Brain microvascular endothelial cell (primary cell): Measurements from ENCODE around the gene LRRC38.

Source experiments
- DNase-seq: peaks from one replicate; pipeline ENCODE4 v3.0.0-alpha.2; 2020
- H3K27ac ChIP-seq: fragments of 250-450 bp; sonication (Bioruptor Pico); 2 replicates; pipeline ENCODE4 v1.5.1; 2020; ENCODE audit warnings: mild to moderate bottlenecking, moderate library complexity
- H3K27me3 ChIP-seq: fragments of 250-450 bp; sonication (Bioruptor Pico); replicated peaks from 2 replicates; pipeline ENCODE4 v1.5.1; 2020; ENCODE audit warnings: mild to moderate bottlenecking
- H3K36me3 ChIP-seq: fragments of 250-450 bp; sonication (Bioruptor Pico); replicated peaks from 2 replicates; pipeline ENCODE4 v1.5.1; 2020; ENCODE audit warnings: mild to moderate bottlenecking
- H3K4me3 ChIP-seq: 2 replicates; pipeline ENCODE4 v1.5.1; 2011; ENCODE audit warnings: low read depth, mild to moderate bottlenecking, control low read depth, low read length, moderate library complexity
- CTCF ChIP-seq: IDR thresholded peaks from 2 replicates; pipeline ENCODE4 v1.5.1; 2011; ENCODE audit warnings: low read depth, mild to moderate bottlenecking, moderate library complexity, low read length, control low read depth, inconsistent platforms; ENCODE audit errors: missing control alignments
- in situ Hi-C: cut with HindIII; loops from 2 replicates; pipeline ENCODE4 v1.10.0; 2017; ENCODE audit warnings: low sequenced_read_pairs, low pct_ligation_motif_present

Gene LRRC38

GRCh38 chr1:13513063-13513894 lies 524 bp downstream of the LRRC38 start:
- no peak for TF ChIP-seq CTCF
- no peak overlapping the region for H3K27ac ChIP-seq
- DNase-seq, result no peak
- no peaks in the 10 kb centered on the region for H3K36me3 ChIP-seq
- H3K27me3 ChIP-seq, result peaks cover 5% of the 10 kb centered on the region
- in situ Hi-C loops, result no loop called here
- H3K4me3 ChIP-seq, result no peak overlapping the region

- DNase-seq, result no peak
- Histone ChIP-seq H3K4me3 (no peak overlapping the region), H3K27me3 (peaks cover 5% of the 10 kb centered on the region), H3K27ac (no peak overlapping the region), H3K36me3 (no peaks in the 10 kb centered on the region)
- no peak for TF ChIP-seq CTCF
- in situ Hi-C loops, result no loop called here
These were observed 1.3 kb downstream of the LRRC38 start for GRCh38 chr1:13512472-13512871.

- no peak overlapping the region for H3K4me3 ChIP-seq
- TF ChIP-seq CTCF, result no peak
- peaks cover 5% of the 10 kb centered on the region for H3K27me3 ChIP-seq
- DNase-seq, result no peak
- H3K36me3 ChIP-seq, result no peaks in the 10 kb centered on the region
- no peak overlapping the region for H3K27ac ChIP-seq
- in situ Hi-C loops, result no loop called here
These were observed 3.3 kb downstream of the LRRC38 start for GRCh38 chr1:13510499-13510898.

GRCh38 chr1:13507075-13507474 lies 6.7 kb downstream of the LRRC38 start:
- H3K4me3 ChIP-seq, result no peak overlapping the region
- in situ Hi-C loops, result no loop called here
- no peaks in the 10 kb centered on the region for H3K36me3 ChIP-seq
- DNase-seq, result no peak
- TF ChIP-seq CTCF, result no peak
- no peaks in the 10 kb centered on the region for H3K27me3 ChIP-seq
- H3K27ac ChIP-seq, result no peak overlapping the region

GRCh38 chr1:13505020-13505419 lies 8.8 kb downstream of the LRRC38 start:
- TF ChIP-seq CTCF, result no peak
- Histone ChIP-seq H3K27me3 (no peaks in the 10 kb centered on the region), H3K36me3 (no peaks in the 10 kb centered on the region), H3K27ac (no peak overlapping the region), H3K4me3 (no peak overlapping the region)
- DNase-seq, result no peak
- in situ Hi-C loops, result no loop called here

GRCh38 chr1:13500806-13501205 lies 13.0 kb downstream of the LRRC38 start:
- no peak for DNase-seq
- no peak for TF ChIP-seq CTCF
- Histone ChIP-seq H3K36me3 (no peaks in the 10 kb centered on the region), H3K4me3 (no peak overlapping the region), H3K27ac (no peak overlapping the region), H3K27me3 (no peaks in the 10 kb centered on the region)
- in situ Hi-C loops, result no loop called here
